Activated naive CD4-positive, alpha-beta T cell treated with anti-CD3 and anti-CD28 coated beads, Interleukin-2, amount 10 ng/mL, durations not matched to agents 7 days and 5 days (primary cell): Measurements from ENCODE around the gene FAM228B.
"Not testable (repeated sequence)": the region's sequence is repeated elsewhere in the genome, so short reads cannot be mapped to it uniquely, and the experiment has no call there.

Experiments
- CTCF ChIA-PET: fragments of 350-600 bp; sonication (Branson Sonifier 250); formaldehyde crosslinking; loops from one replicate; lab custom pipeline; 2021; ENCODE audit warnings: antibody characterized with exemption; lab: Charles Lee
- DNase-seq: peaks from one replicate; pipeline ENCODE4 v3.0.0-alpha.2; 2020
- H3K27ac Mint-ChIP-seq: one replicate; pipeline ENCODE4 v1.8.0; 2021; ENCODE audit warnings: mild to moderate bottlenecking, moderate library complexity, mixed read lengths
- H3K27me3 Mint-ChIP-seq: one replicate; pipeline ENCODE4 v1.8.0; 2021; ENCODE audit warnings: mild to moderate bottlenecking, mixed read lengths
- H3K36me3 Mint-ChIP-seq: one replicate; pipeline ENCODE4 v1.8.0; 2021; ENCODE audit warnings: mixed read lengths
- H3K4me1 Mint-ChIP-seq: one replicate; pipeline ENCODE4 v1.8.0; 2021; ENCODE audit warnings: mixed read lengths
- H3K4me3 Mint-ChIP-seq: one replicate; pipeline ENCODE4 v1.8.0; 2021; ENCODE audit warnings: mild to moderate bottlenecking, moderate library complexity, mixed read lengths
- H3K9me3 Mint-ChIP-seq: one replicate; pipeline ENCODE4 v1.8.0; 2021; ENCODE audit warnings: mixed read lengths

Gene FAM228B

DNA sequence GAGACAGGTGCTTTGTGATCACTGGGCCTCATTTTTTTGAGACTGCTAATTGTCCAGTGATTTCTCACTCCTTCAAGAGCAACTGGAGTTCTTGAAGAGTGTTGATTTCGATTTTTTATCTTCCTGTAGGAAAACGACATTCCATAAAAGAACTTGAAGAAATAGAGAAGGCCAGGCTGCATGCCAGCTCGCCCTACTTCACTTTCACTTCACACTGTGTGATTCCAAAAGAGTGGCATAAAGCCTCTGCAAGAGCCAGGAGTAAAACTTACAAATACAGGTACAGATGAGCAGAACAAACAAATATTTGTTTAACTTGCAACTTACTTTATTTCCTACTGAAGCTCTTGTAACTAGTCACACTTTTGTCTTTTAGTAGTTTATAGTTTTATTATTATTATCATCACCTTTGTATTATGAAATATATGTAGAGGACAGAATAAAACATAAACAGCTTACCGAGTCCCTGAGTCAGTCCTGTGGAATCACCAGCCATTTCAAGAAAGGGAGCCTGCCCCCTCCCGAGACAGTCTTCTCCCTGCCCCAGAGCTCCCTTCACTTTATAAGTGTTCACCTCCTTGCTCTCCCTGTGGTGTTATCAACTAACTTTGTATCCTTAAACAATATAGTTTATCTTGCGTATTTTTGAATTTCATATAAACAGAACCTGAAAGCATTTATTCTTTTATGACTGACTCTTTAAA lies 60.2 kb downstream of the FAM228B start:
- H3K4me3 Mint-ChIP-seq = no peak overlapping the region
- no peaks in the 10 kb centered on the region for H3K27me3 Mint-ChIP-seq
- CTCF ChIA-PET = no interaction called here
- H3K36me3 Mint-ChIP-seq = no peaks in the 10 kb centered on the region
- no peaks in the 10 kb centered on the region for H3K4me1 Mint-ChIP-seq
- DNase-seq = no peak
- no peaks in the 10 kb centered on the region for H3K9me3 Mint-ChIP-seq
- no peak overlapping the region for H3K27ac Mint-ChIP-seq

DNA sequence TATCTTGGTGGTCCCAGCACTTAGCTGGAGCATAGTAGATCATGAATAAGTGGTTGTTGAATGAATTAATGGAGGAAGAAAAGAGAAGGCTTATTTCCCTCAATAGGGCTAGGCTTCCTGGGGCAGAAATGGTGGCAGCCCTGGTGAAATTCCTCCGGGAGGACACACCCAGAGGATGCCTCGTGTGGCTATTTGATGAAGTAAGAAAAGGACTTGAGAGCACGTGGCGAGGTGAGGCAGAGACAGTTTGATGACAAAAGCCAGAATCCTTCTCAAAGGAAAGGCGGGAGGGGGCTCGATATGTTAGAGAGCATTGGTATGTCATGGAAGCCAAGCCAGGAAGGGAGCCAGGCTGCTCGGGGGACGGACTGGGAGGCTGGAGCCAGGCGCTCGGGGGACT lies 66.3 kb downstream of the FAM228B start:
- H3K36me3 Mint-ChIP-seq = no peaks in the 10 kb centered on the region
- peaks cover 17% of the 10 kb centered on the region for H3K27me3 Mint-ChIP-seq
- no peaks in the 10 kb centered on the region for H3K9me3 Mint-ChIP-seq
- no peaks in the 10 kb centered on the region for H3K4me1 Mint-ChIP-seq
- no peak overlapping the region for H3K4me3 Mint-ChIP-seq
- H3K27ac Mint-ChIP-seq = no peak overlapping the region
- CTCF ChIA-PET = no interaction called here
- no peak for DNase-seq

DNA sequence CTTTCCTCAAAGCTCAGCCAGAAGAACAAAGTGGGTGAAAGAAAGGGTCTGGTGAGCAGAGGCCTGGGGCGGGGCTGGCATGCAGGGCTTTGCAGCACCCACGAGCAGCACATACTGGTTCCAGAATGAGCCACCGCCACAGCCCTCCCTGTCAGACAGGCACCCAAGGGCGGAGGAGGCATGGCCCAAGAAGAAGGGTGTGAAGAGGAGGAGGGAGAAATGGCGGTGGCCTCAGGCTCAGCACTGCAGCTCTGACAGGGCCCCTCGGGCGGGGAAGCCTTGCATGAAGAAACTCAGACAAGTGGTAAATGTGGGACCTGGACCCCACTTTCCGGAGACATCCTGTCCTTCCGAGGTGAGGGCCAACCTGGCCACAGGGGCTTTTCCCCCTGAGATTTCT lies 67.2 kb downstream of the FAM228B start:
- Mint-ChIP-seq H3K27me3 (peaks cover 17% of the 10 kb centered on the region), H3K9me3 (no peaks in the 10 kb centered on the region), H3K36me3 (no peaks in the 10 kb centered on the region), H3K4me3 (no peak overlapping the region), H3K4me1 (no peaks in the 10 kb centered on the region), H3K27ac (no peak overlapping the region)
- CTCF ChIA-PET = no interaction called here
- no peak for DNase-seq

DNA sequence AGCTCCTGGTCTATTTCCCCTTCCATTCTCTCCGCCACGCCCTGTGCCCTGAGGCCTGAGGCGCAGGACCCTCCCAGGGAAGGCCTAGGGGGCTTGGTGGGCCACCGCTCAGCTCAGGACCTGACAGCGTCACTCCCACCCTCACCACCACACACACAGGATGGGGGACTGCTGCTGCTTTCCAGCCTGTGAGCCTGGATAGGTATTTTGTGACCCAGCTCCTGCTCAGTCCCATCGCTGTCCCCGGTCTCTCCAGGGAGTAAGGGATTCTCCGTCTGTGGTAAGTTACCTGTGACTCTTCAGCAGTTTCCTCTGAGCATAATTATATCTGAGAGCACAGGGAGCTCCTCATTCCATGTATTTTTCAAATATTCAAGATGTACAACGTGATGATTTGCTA lies 67.9 kb downstream of the FAM228B start:
- no peak for DNase-seq
- Mint-ChIP-seq H3K27ac (no peak overlapping the region), H3K27me3 (peaks cover 17% of the 10 kb centered on the region), H3K9me3 (no peaks in the 10 kb centered on the region), H3K4me1 (no peaks in the 10 kb centered on the region), H3K4me3 (no peak overlapping the region), H3K36me3 (no peaks in the 10 kb centered on the region)
- CTCF ChIA-PET = no interaction called here

DNA sequence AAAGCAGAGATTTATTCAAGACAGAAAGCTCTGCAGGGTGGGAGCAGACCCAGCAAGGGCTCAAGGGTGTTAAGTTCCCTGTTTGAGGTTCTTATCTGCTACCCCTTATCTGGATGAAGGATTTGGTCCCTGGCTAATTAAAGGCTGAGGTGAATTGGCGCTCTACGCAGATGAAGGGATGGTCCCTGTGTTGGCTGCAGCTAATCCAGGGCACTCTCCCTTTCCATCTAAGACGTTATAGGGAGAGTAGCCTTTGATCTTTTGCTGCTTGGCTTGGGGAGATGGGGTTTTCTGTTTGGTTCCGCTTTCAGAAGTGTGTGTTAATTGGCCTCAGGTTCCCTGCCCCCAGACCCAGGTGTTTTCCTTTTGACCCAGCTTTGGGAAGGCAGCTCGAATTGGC lies 68.6 kb downstream of the FAM228B start:
- Mint-ChIP-seq H3K4me1 (no peaks in the 10 kb centered on the region), H3K27me3 (peaks cover 17% of the 10 kb centered on the region), H3K9me3 (no peaks in the 10 kb centered on the region), H3K36me3 (no peaks in the 10 kb centered on the region), H3K27ac (no peak overlapping the region), H3K4me3 (no peak overlapping the region)
- DNase-seq = no peak
- CTCF ChIA-PET = no interaction called here

DNA sequence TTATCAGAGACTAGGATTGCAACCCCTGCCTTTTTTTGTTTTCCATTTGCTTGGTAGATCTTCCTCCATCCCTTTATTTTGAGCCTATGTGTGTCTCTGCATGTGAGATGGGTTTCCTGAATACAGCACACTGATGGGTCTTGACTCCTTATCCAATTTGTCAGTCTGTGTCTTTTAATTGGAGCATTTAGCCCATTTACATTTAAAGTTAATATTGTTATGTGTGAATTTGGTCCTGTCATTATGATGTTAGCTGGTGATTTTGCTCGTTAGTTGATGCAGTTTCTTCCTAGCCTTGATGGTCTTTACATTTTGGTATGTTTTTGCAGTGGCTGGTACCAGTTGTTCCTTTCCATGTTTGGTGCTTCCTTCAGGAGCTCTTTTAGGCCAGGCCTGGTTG lies 73.9 kb downstream of the FAM228B start:
- CTCF ChIA-PET = not testable (repeated sequence)

DNA sequence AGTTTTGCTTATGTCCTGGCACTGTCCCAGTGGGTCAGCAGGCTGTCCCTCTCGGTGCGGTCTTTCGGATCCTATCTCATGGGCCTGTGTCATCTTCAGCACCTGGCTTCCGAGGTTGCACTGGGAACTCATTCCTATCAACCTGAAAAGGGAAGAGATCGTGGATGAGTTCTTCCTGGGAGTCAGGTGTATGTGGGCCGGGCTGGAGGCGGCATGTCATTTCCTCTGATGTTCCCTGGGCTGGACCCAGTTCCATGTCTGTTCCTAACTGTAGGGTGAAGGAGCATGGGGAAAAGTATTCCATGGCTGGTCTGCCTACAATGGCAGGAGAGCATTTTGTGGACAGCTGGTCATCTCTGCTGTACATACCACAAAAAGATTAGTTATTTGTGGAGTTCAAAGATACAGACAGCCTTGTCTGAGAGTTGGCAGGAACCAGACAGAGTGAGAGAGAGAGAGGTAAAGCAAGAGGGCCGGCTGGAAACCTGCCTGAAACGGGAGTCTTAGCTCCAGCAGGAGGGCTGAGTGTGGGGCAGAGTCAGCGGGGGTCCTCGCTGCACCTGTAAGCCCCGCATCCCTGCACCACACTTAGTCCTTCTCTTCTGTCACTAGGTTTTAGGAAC lies 76.8 kb downstream of the FAM228B start:
- CTCF ChIA-PET = no interaction called here
- Mint-ChIP-seq H3K27ac (no peak overlapping the region), H3K36me3 (peaks cover 26% of the 10 kb centered on the region), H3K27me3 (no peaks in the 10 kb centered on the region), H3K4me3 (no peak overlapping the region), H3K9me3 (peaks cover 2% of the 10 kb centered on the region), H3K4me1 (no peaks in the 10 kb centered on the region)
- DNase-seq = no peak

More for the DNA sequence above, 73.9 kb downstream of the FAM228B start:
- H3K9me3 Mint-ChIP-seq, H3K4me1 Mint-ChIP-seq, H3K27me3 Mint-ChIP-seq, DNase-seq, H3K27ac Mint-ChIP-seq, H3K4me3 Mint-ChIP-seq: not testable (repeated sequence)
- peaks cover 12% of the 10 kb centered on the region for H3K36me3 Mint-ChIP-seq

DNA sequence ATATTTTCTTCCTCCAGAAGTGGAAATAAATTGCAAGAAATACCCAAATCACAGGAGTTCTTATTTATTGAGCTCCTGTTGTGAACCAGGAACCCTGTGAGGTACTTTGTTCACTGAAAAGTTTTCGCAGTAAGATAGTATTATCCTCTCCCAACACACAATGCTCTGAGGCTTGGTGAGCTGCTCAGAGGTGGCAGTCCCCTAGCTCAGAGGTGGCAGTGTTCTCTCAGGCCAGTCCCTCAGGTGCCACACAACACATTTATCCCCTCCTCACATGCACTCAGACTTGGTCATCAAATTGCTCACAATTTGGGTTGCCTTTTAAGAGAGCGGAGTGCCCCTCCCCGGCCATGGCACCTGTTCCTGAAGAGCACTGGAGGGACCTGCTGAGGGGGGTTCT lies 77.5 kb downstream of the FAM228B start:
- Mint-ChIP-seq H3K36me3 (peaks cover 30% of the 10 kb centered on the region), H3K9me3 (peaks cover 2% of the 10 kb centered on the region), H3K27ac (no peak overlapping the region), H3K4me3 (no peak overlapping the region), H3K27me3 (no peaks in the 10 kb centered on the region), H3K4me1 (no peaks in the 10 kb centered on the region)
- no peak for DNase-seq
- CTCF ChIA-PET = interaction anchor here (1.0 kb wide), 1 partner anchor 26 kb away, joined by 3 read pairs; the partner anchor contains the start of gene FAM228A

DNA sequence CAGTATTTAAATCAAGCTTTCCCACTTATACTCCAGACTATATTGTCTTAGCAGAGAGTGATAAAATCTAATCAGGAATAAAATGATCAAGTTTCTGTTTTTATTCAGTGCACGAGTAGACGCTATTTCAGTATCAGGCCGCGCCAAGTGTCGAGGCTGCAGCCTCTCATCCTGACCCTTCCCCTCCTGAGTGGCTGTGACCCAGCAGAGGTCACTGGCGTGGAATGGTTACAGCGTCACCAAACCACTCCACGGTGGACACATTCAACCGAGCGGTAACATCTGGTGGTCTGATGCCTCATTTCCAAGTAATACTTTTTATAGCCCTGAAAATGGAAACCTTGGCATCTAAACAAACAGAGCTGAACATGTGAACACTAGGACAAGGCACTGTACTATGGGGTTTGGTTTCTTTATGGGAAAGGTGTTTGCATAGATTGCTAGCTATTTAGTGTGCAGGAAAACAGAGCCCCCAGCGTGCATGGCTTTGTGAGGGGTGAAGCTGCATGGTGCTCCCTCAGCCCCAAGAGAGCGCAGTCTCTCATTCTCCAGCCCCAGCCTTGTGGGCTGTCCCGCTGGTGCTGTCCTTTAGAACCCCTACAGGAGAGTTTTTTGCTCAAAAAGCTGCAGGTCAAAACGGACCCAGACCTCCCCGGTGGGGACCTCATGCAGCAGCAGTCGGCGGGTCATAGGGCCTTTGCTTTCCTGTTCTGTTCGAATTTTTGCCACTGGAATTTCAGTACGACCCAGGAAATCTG lies 79.9 kb downstream of the FAM228B start:
- DNase-seq = no peak
- H3K27ac Mint-ChIP-seq = no peak overlapping the region
- no peak overlapping the region for H3K4me3 Mint-ChIP-seq
- CTCF ChIA-PET = interaction anchor here (0.6 to 0.9 kb wide), 2 partner anchors 30 to 219 kb away, joined by 3 read pairs; no protein-coding TSS in a partner anchor
- no peaks in the 10 kb centered on the region for H3K27me3 Mint-ChIP-seq
- H3K36me3 Mint-ChIP-seq = peaks cover 40% of the 10 kb centered on the region
- peaks cover 2% of the 10 kb centered on the region for H3K9me3 Mint-ChIP-seq
- no peaks in the 10 kb centered on the region for H3K4me1 Mint-ChIP-seq

DNA sequence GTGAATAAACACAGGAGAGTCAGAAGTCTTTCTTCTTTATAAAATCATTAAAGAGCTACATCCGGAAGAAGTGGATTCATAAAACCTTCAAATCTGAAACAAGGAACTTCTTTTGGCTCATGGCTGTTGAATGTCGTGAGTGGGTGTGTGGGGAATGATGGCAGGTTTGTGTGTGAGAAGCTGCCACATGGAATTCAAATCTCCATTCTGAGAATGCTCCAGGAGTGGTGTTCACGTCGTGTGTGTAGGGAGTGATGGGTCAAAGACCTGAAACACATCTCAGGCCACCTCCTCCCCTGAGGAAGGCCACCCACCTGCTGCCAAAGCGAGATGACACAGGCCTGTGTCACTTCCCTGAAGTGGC lies 80.5 kb downstream of the FAM228B start:
- H3K4me1 Mint-ChIP-seq = no peaks in the 10 kb centered on the region
- no peaks in the 10 kb centered on the region for H3K27me3 Mint-ChIP-seq
- no peak overlapping the region for H3K4me3 Mint-ChIP-seq
- DNase-seq = no peak
- peaks cover 2% of the 10 kb centered on the region for H3K9me3 Mint-ChIP-seq
- CTCF ChIA-PET = interaction anchor here (0.6 kb wide), 1 partner anchor 219 kb away, joined by 3 read pairs; no protein-coding TSS in a partner anchor
- peaks cover 42% of the 10 kb centered on the region for H3K36me3 Mint-ChIP-seq
- H3K27ac Mint-ChIP-seq = peak overlapping the region; percentile 42

DNA sequence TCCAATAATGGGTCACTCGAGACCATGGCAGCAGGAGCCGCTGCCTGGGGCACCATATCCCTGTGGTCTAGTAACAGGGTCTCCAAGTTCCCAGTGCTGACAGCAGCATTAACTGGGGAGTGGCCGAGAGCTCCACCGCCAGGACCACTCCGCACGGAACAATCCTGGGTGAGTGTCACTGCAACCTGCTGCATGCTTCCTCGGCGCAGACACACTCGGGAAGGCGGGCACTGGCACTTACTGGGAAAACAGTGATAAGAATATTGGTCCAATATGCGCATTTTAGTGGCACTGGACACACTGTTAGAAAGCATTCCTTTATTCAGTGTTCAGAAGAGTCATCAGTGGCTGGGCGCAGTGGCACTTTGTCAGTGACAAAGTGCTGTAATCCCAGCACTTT lies 81.2 kb downstream of the FAM228B start:
- H3K4me1 Mint-ChIP-seq = no peaks in the 10 kb centered on the region
- CTCF ChIA-PET = no interaction called here
- no peak for DNase-seq
- no peak overlapping the region for H3K27ac Mint-ChIP-seq
- no peaks in the 10 kb centered on the region for H3K9me3 Mint-ChIP-seq
- no peak overlapping the region for H3K4me3 Mint-ChIP-seq
- H3K36me3 Mint-ChIP-seq = peaks cover 44% of the 10 kb centered on the region
- no peaks in the 10 kb centered on the region for H3K27me3 Mint-ChIP-seq

DNA sequence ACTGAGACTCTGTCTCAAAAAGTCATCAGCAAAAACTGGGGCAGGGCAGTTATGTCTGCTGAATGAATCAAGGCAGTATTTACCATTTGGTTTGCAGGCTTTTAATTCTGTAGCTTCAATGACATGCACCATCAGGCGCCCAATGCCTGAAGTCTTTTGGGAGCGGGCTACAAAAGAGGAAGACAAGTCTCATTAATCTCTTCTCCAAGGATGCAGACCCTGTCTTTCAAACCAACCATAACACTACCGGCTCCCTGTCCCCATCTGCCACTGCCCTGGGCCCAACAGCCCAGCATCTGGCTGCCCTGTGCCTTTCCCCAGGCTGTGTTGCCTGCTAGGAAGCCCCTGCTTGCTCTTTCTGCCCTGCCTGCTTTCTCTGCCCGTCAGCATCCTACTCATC lies 81.9 kb downstream of the FAM228B start:
- Mint-ChIP-seq H3K4me1 (no peaks in the 10 kb centered on the region), H3K36me3 (peaks cover 48% of the 10 kb centered on the region), H3K27me3 (no peaks in the 10 kb centered on the region), H3K27ac (peak overlapping the region; percentile 78), H3K9me3 (no peaks in the 10 kb centered on the region), H3K4me3 (no peak overlapping the region)
- CTCF ChIA-PET = no interaction called here
- no peak for DNase-seq

DNA sequence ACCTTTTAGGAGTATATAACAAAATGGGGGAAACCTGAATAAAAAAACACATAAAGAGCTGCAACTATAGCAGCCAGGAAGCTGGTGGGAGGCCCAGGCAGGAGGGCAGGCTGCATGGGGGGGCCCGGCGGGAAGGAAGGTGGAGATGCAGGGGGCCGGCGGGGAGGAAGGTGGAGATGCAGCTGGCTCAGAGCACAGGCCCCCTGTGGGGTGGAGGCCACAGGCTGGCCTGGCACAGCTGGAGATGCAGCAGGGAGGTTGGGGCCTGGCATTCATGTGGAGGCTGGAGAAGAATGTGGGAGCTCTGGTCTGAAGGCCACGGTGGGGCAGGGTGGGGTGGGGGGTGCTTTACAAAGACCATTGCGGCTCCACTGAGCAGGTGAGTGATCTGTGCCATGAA lies 83.0 kb downstream of the FAM228B start:
- no peak overlapping the region for H3K4me3 Mint-ChIP-seq
- no peaks in the 10 kb centered on the region for H3K27me3 Mint-ChIP-seq
- no peaks in the 10 kb centered on the region for H3K4me1 Mint-ChIP-seq
- no peaks in the 10 kb centered on the region for H3K9me3 Mint-ChIP-seq
- peaks cover 51% of the 10 kb centered on the region for H3K36me3 Mint-ChIP-seq
- CTCF ChIA-PET = interaction anchor here (1.3 kb wide), 1 partner anchor 32 kb away, joined by 3 read pairs; the partner anchor contains the start of gene FAM228A
- no peak overlapping the region for H3K27ac Mint-ChIP-seq
- no peak for DNase-seq

DNA sequence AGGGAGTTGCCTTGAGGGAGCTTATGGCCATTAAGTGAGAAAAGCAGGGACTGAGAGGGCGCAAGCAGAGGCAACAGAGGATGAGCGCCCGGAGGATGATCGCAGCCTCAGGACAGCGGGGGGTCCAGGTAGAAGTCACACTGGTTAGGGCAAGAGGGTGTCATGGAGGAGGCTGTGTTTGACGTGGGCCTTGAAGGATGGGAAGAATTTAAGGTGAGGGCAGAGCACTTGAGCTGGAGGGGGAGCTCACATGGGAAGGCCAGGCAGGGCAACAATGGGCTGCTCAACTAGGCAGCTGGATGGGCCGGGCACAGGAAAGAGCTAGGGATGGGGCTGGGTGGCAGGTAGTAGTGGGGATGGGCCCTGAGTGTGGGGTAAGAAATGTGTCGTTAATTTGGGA lies 83.4 kb downstream of the FAM228B start:
- H3K9me3 Mint-ChIP-seq = no peaks in the 10 kb centered on the region
- H3K4me3 Mint-ChIP-seq = no peak overlapping the region
- CTCF ChIA-PET = interaction anchor here (1.3 kb wide), 1 partner anchor 32 kb away, joined by 3 read pairs; the partner anchor contains the start of gene FAM228A
- H3K27ac Mint-ChIP-seq = no peak overlapping the region
- peaks cover 49% of the 10 kb centered on the region for H3K36me3 Mint-ChIP-seq
- DNase-seq = no peak
- H3K27me3 Mint-ChIP-seq = no peaks in the 10 kb centered on the region
- H3K4me1 Mint-ChIP-seq = no peaks in the 10 kb centered on the region
